Measurements from ENCODE around the gene AQR.

Gene AQR

DNA sequence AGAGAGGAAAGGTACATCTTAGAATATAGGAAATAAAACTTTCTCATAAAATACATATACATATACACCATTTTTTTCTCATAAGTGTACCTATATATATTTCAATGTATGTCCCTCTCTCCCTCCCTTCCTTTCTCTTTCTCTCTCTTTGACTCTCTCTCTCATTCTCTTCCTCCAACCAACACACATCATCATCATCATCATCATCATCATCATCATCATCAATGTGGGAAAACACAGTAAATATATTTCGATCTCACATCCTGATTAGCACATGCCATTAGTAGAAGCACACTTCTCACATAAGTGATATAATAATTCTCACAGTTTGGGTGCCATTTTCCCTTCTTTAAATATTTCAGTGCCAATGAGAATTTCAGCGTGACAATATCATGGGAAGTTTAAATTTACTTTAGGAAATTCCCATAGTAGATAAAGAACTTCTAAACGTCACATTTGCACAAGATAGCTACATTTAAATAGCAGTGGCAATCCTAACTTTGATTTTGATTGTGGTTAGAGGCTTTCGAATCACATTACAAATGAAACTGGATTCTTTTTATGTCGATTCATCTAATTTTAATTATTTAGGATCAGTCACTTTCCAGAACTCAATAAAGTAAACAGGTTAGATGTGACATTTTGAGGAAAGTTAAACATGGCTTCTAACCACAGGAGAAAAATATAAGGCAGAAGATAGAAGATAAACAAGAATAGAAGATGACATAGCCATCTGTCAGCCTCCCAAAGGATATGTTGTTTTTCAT lies 141.2 kb downstream of the AQR start:
- TF ChIP-seq, protein P1, sequence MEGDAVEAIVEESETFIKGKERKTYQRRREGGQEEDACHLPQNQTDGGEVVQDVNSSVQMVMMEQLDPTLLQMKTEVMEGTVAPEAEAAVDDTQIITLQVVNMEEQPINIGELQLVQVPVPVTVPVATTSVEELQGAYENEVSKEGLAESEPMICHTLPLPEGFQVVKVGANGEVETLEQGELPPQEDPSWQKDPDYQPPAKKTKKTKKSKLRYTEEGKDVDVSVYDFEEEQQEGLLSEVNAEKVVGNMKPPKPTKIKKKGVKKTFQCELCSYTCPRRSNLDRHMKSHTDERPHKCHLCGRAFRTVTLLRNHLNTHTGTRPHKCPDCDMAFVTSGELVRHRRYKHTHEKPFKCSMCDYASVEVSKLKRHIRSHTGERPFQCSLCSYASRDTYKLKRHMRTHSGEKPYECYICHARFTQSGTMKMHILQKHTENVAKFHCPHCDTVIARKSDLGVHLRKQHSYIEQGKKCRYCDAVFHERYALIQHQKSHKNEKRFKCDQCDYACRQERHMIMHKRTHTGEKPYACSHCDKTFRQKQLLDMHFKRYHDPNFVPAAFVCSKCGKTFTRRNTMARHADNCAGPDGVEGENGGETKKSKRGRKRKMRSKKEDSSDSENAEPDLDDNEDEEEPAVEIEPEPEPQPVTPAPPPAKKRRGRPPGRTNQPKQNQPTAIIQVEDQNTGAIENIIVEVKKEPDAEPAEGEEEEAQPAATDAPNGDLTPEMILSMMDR (IDR thresholded peaks at IDR 0.05; ENCODE audit: low read depth, low read length, missing control alignments), result no peak
- in situ Hi-C loops (cut with HindIII; ENCODE audit: low pct_ligation_motif_present, low sequenced_read_pairs), result no loop called here
- no peak for DNase-seq
- no peak overlapping the region for H3K27ac ChIP-seq
- no peaks in the 10 kb centered on the region for H3K36me3 ChIP-seq (replicated peaks)
- H3K27me3 ChIP-seq (replicated peaks), result no peaks in the 10 kb centered on the region
- H3K4me3 ChIP-seq (ENCODE audit: low read depth, low read length), result no peak overlapping the region

GRCh38 chr15:34821831-34822230 lies 147.7 kb downstream of the AQR start:
- Histone ChIP-seq H3K27me3 (replicated peaks) (no peaks in the 10 kb centered on the region), H3K27ac (no peak overlapping the region), H3K4me3 (ENCODE audit: low read depth, low read length) (no peak overlapping the region), H3K36me3 (replicated peaks) (no peaks in the 10 kb centered on the region)
- in situ Hi-C loops (cut with HindIII; ENCODE audit: low pct_ligation_motif_present, low sequenced_read_pairs), result loop anchor here (25.0 kb wide), 1 partner anchor 110 kb away; no protein-coding TSS in a partner anchor
- no peak for DNase-seq
- TF ChIP-seq, protein P1 (IDR thresholded peaks at IDR 0.05; ENCODE audit: low read depth, low read length, missing control alignments), result no peak

- DNase-seq, result no peak
- no peaks in the 10 kb centered on the region for H3K36me3 ChIP-seq (replicated peaks)
- TF ChIP-seq, protein P1 (IDR thresholded peaks at IDR 0.05; ENCODE audit: low read depth, low read length, missing control alignments), result no peak
- in situ Hi-C loops (cut with HindIII; ENCODE audit: low pct_ligation_motif_present, low sequenced_read_pairs), result loop anchor here (25.0 kb wide), 1 partner anchor 108 kb away; no protein-coding TSS in a partner anchor
- no peak overlapping the region for H3K4me3 ChIP-seq (ENCODE audit: low read depth, low read length)
- H3K27me3 ChIP-seq (replicated peaks), result no peaks in the 10 kb centered on the region
- H3K27ac ChIP-seq, result no peak overlapping the region
Observed at GRCh38 chr15:34820110-34820509, 149.4 kb downstream of the AQR start.

GRCh38 chr15:34818526-34818925 lies 151.0 kb downstream of the AQR start:
- in situ Hi-C loops (cut with HindIII; ENCODE audit: low pct_ligation_motif_present, low sequenced_read_pairs), result loop anchor here (25.0 kb wide), 1 partner anchor 106 kb away; no protein-coding TSS in a partner anchor
- Histone ChIP-seq H3K36me3 (replicated peaks) (no peaks in the 10 kb centered on the region), H3K4me3 (ENCODE audit: low read depth, low read length) (no peak overlapping the region), H3K27ac (no peak overlapping the region), H3K27me3 (replicated peaks) (no peaks in the 10 kb centered on the region)
- DNase-seq, result no peak
- TF ChIP-seq, protein P1 (IDR thresholded peaks at IDR 0.05; ENCODE audit: low read depth, low read length, missing control alignments), result no peak

- Histone ChIP-seq H3K4me3 (ENCODE audit: low read depth, low read length) (no peak overlapping the region), H3K27me3 (replicated peaks) (no peaks in the 10 kb centered on the region), H3K27ac (no peak overlapping the region), H3K36me3 (replicated peaks) (no peaks in the 10 kb centered on the region)
- in situ Hi-C loops (cut with HindIII; ENCODE audit: low pct_ligation_motif_present, low sequenced_read_pairs), result loop anchor here (25.0 kb wide), 1 partner anchor 104 kb away; no protein-coding TSS in a partner anchor
- no peak for DNase-seq
- TF ChIP-seq, protein P1 (IDR thresholded peaks at IDR 0.05; ENCODE audit: low read depth, low read length, missing control alignments), result no peak
Observed at GRCh38 chr15:34815836-34816235, 153.7 kb downstream of the AQR start.

Measured in brain microvascular endothelial cell (primary cell).